ENCODE results near the gene CENPF. TPM values are rescaled to one million over a fixed set of nuclear protein-coding genes. Genes with fewer than 3 reads are reported as not detected.

The CENPF gene
- total RNA-seq, 1 donor from 2014 or later, result 62.1 TPM

DNA sequence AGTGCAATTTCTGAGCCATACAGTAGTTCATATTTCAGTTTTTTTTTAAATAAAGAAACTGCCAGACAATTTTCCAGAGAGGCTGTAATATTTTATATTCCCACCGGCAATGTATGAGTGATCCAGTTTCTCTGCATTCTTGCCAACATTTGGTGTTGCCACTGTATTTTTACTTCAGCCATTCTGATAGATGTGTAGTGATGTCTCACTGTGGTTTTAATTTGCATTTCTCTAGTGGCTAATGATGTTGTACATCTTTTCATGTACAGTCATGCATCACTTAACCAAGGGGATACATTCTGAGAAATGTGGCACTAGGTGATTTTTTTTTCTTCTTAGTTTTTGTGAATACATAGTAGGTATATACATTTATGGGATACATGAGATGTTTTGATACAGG lies 99.6 kb downstream of the CENPF start:
- H3K4me1 Mint-ChIP-seq (ENCODE audit: low read depth), result no peaks in the 10 kb centered on the region
- peaks cover 6% of the 10 kb centered on the region for H3K27me3 Mint-ChIP-seq
- H3K4me3 Mint-ChIP-seq (ENCODE audit: low read depth), result no peak overlapping the region
- no peak for TF ChIP-seq CTCF (IDR thresholded peaks at IDR 0.05; ENCODE audit: unreplicated experiment)
- peaks cover 3% of the 10 kb centered on the region for H3K36me3 Mint-ChIP-seq (ENCODE audit: insufficient read depth)
- DNase-seq (ENCODE audit: low spot score, unreplicated experiment), result no peak
- no peak overlapping the region for H3K27ac Mint-ChIP-seq
- peaks cover 17% of the 10 kb centered on the region for H3K9me3 Mint-ChIP-seq (ENCODE audit: low read depth)

GRCh38 chr1:214707306-214708087 lies 104.5 kb downstream of the CENPF start:
- TF ChIP-seq CTCF (IDR thresholded peaks at IDR 0.05; ENCODE audit: unreplicated experiment), result no peak
- Mint-ChIP-seq H3K4me3 (ENCODE audit: low read depth) (no peak overlapping the region), H3K36me3 (ENCODE audit: insufficient read depth) (peaks cover 3% of the 10 kb centered on the region), H3K27ac (no peak overlapping the region), H3K4me1 (ENCODE audit: low read depth) (no peaks in the 10 kb centered on the region), H3K27me3 (peaks cover 5% of the 10 kb centered on the region), H3K9me3 (ENCODE audit: low read depth) (peaks cover 14% of the 10 kb centered on the region)
- DNase-seq (ENCODE audit: low spot score, unreplicated experiment), result no peak

DNA sequence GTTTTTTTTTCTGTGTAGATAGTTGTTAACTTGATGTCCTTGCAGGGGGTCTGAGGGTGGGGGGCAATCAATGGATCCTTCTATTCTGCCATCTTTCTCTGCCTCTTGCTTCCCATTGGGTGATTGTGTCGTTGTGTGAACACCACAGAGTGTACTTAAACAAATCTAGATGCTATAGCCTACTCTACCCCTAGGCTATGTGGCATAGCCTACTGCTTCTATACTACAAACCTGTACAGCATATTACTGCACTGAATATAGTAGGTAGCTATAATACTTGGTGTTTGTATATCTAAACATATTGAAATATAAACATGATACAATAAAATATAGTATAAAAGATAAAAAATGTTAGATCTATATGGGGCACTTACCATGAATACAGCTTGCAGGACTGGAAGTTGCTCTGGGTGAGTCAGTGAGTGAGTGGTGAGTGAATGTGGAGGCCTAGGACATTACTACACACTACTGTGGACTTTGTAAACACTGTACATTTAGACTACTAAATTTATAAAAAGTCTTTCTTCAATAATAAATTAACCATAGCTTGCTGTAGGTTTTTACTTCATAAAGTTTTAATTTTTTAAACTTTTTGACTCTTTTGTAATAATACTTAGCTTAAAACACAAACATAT lies 105.4 kb downstream of the CENPF start:
- peaks cover 14% of the 10 kb centered on the region for H3K9me3 Mint-ChIP-seq (ENCODE audit: low read depth)

GRCh38 chr1:214709241-214709640 lies 106.2 kb downstream of the CENPF start:
- H3K9me3 Mint-ChIP-seq (ENCODE audit: low read depth), result peaks cover 9% of the 10 kb centered on the region
- H3K27ac Mint-ChIP-seq, result no peak overlapping the region
- peaks cover 6% of the 10 kb centered on the region for H3K27me3 Mint-ChIP-seq
- no peak for DNase-seq (ENCODE audit: low spot score, unreplicated experiment)
- no peaks in the 10 kb centered on the region for H3K4me1 Mint-ChIP-seq (ENCODE audit: low read depth)
- H3K36me3 Mint-ChIP-seq (ENCODE audit: insufficient read depth), result peaks cover 1% of the 10 kb centered on the region
- no peak for TF ChIP-seq CTCF (IDR thresholded peaks at IDR 0.05; ENCODE audit: unreplicated experiment)
- no peak overlapping the region for H3K4me3 Mint-ChIP-seq (ENCODE audit: low read depth)

More for the DNA sequence above, 105.4 kb downstream of the CENPF start:
- H3K27ac Mint-ChIP-seq, result no peak overlapping the region
- no peak for DNase-seq (ENCODE audit: low spot score, unreplicated experiment)
- H3K36me3 Mint-ChIP-seq (ENCODE audit: insufficient read depth), result peaks cover 3% of the 10 kb centered on the region
- no peak overlapping the region for H3K4me3 Mint-ChIP-seq (ENCODE audit: low read depth)
- TF ChIP-seq CTCF (IDR thresholded peaks at IDR 0.05; ENCODE audit: unreplicated experiment), result no peak
- no peaks in the 10 kb centered on the region for H3K4me1 Mint-ChIP-seq (ENCODE audit: low read depth)
- peaks cover 3% of the 10 kb centered on the region for H3K27me3 Mint-ChIP-seq

GRCh38 chr1:214712737-214713136 lies 109.7 kb downstream of the CENPF start:
- no peak for TF ChIP-seq CTCF (IDR thresholded peaks at IDR 0.05; ENCODE audit: unreplicated experiment)
- Mint-ChIP-seq H3K4me3 (ENCODE audit: low read depth) (no peak overlapping the region), H3K27me3 (peaks cover 12% of the 10 kb centered on the region), H3K27ac (no peak overlapping the region), H3K9me3 (ENCODE audit: low read depth) (no peaks in the 10 kb centered on the region), H3K4me1 (ENCODE audit: low read depth) (no peaks in the 10 kb centered on the region), H3K36me3 (ENCODE audit: insufficient read depth) (no peaks in the 10 kb centered on the region)
- DNase-seq (ENCODE audit: low spot score, unreplicated experiment), result no peak

Other genes with a start within 250 kb of the CENPF start
- 37.0 and 43.3 TPM in 2 replicates for gene PTPN14, start 51.6 kb upstream of the CENPF start, total RNA-seq